GM19193 (cell line): ENCODE results near the gene MARCHF5.

ENCODE experiments used
- POLR2A ChIP-seq: IDR thresholded peaks from 4 replicates; pipeline ENCODE4 v1.6.1; 2011; ENCODE audit not compliant: insufficient read depth, insufficient read length; ENCODE audit errors: extremely low read depth

Gene MARCHF5

DNA sequence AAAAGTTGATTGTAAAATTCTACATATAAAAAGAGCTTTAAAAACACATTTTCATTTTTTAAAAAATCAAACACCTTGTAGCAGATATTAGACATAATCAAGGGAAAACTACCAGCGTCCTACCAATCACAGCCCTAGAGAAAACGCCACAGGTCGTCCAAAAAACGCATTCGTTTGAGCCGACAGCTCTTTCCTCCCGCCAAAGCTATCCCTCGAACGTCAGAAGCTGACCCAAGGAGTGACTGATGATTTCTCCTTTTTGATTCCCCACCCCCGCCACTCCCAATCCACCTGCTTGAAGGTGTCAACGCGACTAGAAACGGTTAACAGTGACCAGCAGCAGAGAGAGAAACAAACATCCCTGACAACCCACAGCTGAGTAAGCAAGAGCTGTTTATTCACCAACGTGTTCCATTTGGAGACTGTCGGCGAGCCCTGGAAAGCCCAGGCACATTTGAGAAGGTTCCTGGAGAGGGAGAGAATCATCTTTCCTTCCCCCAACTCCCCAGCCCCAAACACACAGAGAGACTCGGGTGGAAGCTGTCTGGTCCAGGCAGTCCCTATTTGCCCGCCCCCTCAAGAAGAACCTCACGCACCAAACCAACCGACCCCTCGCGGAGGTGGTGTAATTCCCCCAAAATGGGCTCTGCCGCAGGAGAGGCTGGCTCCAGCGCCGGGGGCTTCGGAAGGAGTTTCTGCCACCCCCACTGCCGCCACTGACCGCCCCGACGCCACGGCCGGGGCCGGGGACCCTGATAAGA lies 711 bp upstream of the MARCHF5 start:
- no peak for TF ChIP-seq POLR2A

DNA sequence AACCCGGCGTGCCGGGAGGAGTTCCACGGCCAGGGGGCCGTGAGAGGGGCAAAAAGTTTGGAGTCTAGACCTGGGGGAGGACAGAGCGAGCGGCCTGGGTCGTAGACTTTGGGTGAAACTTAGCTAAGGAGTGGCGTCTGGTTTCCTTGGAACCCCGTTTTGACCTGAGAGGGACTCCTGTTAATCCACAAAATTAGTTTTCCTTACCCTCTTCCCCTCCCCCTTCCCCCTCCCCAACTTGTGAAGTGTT lies 574 bp downstream of the MARCHF5 start:
- TF ChIP-seq POLR2A: no peak

DNA sequence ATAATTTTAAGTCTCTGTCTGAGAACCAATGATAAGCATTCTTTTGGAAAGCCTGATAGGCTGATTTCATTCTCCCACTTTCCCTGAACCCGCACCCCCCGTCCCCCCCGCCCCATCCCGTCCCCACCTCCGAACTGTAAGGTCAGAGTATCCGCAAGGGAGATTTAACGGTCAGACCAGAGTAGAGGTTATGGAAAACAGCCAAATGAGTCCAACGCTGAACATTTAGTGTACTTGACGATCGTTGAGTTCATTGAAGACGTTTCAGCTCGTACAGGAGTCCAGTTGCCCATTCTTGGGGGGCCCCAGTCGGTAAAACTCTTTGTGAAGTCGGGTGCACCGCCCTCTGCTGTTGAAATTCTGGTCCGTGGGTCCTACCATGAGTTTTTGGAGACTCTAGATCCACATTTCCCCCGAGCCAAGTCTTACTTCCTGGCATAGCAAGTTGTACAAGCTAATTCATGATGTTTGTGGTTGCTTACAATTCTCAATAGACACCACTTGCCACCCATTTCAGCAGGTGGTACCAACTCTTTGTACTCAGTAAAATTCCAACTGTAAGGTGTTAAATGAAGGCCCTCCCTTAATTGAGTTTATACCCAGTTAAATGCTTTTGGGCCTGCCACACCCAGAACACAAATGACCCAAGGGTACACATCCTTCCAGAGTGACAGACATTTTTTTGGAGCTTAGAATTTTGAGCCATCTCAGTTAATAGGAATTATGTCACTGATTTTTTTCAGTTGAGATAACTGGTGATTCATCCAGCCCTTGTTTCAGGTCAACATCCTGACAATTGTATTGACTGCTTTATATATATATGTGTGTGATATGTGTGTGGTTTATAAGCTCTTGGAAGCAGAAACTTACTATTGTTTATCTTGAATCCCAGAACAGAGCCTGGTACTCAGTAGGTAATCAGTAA lies 1.2 kb downstream of the MARCHF5 start:
- TF ChIP-seq POLR2A: no peak

DNA sequence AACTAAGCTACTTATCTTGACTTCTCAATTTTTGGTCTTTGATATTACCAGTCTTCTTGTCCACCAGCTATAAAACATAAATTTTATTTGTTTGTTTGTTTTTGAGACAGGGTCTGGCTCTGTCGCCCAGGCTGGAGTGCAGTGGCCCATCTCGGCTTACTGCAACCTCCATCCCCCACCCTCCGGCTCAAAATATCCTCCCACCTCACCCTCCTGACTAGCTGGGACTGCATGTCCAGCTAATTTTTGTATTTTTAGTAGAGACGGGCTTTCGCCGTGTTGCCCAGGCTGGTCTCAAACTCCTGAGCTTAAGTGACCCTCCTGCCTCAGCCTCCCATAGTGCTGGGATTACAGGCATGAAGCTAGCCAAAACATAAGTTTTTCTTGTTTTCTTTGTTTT lies 7.5 kb downstream of the MARCHF5 start:
- TF ChIP-seq POLR2A: no peak

DNA sequence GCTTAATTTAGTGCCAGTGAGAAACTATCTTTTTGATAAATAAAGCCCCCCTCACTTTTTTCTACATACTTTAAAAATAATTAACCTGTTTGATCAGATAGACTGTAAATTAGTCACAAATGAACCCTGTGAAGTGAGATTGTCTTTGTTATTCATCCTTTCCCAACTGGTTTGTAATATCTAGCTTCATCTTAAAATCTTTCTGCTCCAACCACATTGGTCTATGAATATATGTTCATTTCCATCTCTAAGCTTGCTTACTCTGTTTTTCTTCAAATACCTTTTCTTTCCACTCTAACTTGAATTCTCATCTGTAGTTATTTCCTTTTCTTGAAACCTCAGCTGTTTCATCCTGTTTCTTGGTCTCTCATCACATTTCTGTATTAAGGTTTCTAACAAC lies 12.1 kb downstream of the MARCHF5 start:
- TF ChIP-seq POLR2A: no peak

DNA sequence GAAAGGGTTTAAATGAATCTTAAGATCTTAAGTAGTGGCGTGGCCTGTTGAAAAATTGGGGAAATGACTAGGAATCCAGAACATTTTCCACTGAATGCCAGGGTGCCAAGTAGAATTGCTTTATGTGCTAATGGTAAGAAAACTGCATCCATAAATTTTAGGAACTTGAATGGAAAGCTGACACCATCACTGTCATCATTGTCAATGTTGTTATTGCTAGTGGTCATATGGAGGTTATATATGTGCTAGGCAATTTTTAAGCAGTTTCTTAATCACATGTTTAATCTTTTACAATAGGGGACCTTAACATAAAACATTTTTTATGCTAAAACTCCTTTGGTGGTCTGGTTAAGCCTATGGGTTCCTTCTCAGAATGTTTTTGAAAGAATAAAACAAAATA lies 13.1 kb downstream of the MARCHF5 start:
- no peak for TF ChIP-seq POLR2A

DNA sequence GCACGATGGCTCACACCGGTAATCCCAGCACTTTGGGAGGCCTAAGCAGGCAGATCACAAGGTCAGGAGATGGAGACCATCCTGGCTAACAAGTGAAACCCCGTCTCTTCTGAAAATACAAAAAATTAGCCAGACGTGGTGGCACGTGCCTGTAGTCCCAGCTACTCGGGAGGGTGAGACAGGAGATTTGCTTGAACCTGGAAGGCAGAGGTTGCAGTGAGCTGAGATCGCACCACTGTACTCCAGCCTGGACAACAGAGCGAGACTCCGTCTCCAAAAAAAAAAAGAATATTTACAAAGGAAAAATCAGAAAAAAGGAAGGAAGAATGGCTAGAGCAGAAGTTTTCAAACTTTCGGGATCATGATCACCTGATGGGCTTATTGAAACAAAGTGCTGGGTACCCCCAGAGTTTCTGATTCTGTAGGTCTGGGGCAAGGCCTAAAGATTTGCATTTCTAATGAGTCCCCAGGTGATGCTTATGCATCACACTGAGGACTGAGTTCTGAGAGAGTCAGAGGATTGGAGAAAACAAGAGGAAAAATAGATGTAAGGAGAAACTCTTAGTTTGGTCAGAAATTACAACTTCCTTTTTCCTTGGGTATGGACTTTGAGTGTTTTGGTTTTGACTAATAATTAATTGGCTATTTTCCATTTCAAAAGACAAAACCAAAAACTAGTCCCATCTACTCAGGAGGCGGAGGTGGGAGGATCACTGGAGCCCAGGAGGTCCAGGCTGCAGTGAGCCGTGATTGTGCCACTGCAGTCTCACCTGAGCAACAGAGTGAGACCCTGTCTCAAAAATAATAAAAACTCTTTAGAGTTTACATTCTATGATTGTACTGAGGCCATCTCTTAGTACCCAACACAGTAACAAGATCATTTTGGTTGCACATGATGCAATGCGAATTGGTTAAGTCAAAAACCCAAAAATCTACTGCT lies 14.4 kb downstream of the MARCHF5 start:
- TF ChIP-seq POLR2A: no peak

DNA sequence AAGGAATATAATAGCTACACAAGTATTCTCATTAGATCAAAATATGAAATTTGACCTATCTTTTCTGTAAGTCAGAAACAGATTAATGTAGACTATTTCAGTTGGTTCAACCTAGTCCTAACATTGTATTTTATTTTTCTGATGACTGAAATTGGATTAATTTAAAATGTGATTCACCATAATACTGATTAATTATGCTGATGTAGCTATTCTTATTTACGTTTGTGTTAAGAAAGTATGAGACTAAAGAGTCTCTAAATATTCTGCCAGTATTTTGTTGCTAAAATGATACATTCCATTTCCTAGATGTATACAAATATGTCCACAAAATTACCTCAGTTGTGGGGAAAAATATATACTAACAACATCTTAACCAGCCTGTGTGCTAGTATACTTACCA lies 18.3 kb downstream of the MARCHF5 start:
- TF ChIP-seq POLR2A: no peak

DNA sequence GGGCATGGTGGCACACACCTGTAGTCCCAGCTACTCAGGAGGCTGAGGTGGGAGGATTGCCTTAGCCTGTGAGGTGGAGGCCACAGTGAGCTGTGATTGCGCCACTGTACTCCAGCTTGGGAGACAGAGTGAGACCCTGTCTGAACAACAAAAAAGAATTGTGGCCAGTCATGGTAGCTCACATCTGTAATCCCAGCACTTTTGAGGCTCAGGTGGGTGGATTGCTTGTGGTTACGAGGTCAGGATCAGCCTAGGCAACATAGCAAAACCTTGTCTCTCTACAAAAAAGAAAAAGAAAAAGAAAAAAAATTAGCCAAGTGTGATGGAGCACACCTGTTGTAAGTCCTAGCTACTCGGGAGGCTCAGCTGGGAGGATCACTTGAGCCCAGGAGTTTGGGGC lies 22.8 kb downstream of the MARCHF5 start:
- no peak for TF ChIP-seq POLR2A

DNA sequence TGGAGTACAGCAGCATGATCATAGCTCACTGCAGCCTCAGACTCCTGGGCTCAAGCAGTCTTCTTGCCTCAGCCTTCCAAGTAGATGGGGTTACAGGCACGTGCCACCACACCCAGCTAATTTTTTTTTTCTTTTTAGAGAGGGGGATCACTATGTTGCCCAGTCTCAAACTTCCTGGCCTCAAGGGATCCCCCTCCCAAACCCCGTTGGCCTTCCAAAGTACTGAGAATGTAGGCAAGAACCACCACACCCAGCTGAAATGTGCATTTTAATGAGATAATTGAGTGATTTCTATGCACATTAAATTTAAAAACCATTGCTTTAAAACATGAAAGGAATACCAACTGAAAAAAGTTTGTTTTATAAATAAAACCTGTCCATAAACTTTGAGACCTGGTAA lies 25.6 kb downstream of the MARCHF5 start:
- TF ChIP-seq POLR2A: no peak

DNA sequence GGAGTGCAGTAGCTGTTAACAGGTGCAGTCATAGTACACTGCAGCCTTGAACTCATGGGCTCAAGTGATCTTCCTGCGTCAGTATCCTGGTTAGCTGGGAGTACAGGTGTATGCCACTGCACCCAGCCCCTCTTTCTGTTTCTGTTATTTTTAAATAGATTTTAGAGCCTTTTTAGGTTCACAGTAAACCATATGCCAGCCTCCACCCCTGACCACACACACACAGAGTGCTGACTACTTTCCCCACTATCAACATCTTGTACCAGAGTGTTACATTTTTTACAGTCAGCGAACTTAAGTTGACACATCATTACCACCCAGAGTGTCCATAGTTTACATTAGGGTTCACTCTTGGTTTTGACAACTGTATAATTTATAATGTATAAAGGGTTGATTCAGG lies 32.1 kb downstream of the MARCHF5 start:
- TF ChIP-seq POLR2A: no peak

DNA sequence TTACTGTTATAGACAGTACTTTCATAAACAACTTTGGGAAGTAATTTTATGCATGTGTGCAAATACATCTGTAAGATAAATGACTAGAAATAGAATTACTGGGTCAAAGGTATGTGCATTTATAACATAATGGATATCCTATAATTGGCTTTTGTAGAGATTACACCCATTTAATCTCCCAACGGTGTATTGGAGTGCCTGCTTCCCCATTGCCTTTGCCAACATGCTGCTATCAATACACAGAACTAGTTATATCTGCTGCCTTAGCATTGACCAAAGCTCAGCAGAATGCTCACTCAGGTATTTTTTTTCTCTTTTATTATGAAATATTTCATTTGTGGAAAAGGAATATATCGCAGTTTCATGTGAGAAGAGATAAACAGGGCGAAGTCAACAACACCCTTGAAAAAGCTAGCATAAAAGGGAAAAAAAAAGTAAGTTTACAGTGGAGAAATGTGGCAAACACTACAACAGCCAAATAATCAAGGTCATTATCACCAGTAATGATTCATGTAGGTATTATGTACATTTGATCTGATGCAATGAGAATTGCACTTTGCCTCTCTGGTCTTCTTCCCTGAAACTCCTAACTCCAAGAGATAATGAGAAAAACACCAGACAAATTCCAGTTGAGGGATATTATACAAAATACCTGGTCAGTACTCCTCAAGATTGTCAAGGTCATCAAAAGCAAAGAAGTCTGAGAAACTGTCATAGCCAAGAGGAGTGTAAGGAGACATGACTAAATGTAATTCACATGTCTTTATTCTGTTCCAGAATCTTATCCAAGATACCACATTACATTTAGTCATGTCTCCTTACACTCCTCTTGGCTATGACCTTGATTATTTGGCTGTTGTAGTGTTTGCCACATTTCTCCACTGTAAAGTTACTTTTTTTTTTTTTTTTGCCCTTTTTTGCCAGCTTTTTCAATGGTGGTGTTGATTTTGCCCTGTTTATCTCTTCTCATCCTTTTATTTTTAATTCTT lies 36.8 kb downstream of the MARCHF5 start:
- TF ChIP-seq POLR2A: no peak

DNA sequence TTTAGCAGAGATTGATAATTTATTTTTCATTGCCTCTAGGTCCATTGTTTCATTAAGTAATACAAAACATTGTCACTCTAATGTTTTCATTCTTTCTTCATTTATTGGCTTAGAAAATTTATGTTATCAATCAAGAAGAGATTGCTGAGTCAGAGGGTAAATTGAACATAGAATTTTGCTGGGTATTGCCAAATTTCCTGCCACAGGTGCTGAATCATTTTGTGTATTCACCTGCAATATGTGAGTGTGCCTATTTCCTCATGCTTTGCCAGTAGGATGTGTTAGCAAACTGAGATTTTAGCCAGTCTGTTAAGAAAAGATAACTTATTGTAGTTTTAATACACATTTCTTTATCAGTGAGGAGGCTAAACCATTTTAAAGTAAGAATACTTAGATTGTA lies 38.0 kb downstream of the MARCHF5 start:
- no peak for TF ChIP-seq POLR2A

DNA sequence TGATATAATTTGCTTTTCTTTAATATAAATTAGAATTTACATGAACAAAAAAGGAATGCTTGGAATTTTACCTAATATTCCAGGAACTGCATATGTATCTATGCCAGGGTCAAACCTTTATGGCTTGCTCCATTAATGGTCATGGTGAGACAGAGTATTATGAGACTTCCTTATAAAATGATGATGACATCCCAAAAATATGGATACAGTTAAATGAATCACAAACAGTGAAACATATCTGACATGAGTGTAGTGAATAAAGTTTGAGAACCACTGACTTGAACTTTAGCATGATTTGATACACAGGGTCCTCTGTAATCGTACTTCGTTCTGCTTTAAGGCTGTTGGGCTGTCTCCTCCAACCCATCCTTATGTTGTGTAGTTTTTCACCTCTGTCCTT lies 51.8 kb downstream of the MARCHF5 start:
- no peak for TF ChIP-seq POLR2A
